HuH-7 (cell line): ENCODE measurements around the gene GLDC.
"Not testable (repeated sequence)": the region's sequence is repeated elsewhere in the genome, so short reads cannot be mapped to it uniquely, and the experiment has no call there.

Source experiments
- DNase-seq: peaks from one replicate; pipeline ENCODE4 v3.0.0; 2011; ENCODE audit warnings: low spot score

The GLDC gene

DNA sequence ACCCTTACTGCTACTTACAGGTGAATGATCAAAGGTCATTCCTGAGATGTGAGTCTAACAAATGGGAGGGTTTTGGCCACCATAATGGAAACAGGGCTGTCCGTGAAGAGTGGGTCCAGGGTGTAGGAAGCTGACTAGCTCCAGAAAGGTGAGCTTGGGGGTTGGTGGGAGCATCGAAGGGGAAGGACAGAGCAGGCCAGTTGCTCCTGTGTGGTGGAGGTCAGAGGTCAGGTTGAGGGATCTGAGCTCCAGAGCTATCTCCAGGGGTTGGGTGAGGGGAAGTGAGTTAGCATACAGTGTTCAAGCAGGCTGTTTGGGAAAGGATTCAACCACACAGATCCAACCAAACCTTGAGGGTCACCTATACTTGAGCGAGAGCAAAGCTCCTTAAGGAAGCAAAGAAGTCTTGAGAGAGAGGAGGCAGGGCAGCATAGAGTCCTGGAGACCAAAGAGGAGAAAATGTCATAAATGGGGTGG is 18.7 kb upstream of the GLDC start:
- no peak for DNase-seq

DNA sequence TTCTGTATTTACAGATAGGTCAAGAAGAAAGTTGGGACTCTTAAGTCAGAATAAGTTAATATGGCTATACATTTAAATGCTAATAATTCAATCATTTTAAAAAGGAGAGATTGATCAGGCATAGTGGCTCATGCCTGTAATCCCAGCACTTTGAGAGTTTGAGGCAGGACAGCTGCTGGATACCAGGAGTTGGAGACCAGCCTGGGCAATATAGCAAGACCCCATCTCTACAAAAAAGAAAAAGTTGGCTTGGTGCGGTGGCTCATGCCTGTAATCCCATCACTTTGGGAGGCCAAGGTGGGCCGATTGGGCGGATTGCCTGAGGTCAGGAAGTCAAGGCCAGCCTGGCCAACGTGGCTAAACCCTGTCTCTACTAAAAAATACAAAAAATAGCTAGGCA is 15.0 kb upstream of the GLDC start:
- DNase-seq, result no peak

DNA sequence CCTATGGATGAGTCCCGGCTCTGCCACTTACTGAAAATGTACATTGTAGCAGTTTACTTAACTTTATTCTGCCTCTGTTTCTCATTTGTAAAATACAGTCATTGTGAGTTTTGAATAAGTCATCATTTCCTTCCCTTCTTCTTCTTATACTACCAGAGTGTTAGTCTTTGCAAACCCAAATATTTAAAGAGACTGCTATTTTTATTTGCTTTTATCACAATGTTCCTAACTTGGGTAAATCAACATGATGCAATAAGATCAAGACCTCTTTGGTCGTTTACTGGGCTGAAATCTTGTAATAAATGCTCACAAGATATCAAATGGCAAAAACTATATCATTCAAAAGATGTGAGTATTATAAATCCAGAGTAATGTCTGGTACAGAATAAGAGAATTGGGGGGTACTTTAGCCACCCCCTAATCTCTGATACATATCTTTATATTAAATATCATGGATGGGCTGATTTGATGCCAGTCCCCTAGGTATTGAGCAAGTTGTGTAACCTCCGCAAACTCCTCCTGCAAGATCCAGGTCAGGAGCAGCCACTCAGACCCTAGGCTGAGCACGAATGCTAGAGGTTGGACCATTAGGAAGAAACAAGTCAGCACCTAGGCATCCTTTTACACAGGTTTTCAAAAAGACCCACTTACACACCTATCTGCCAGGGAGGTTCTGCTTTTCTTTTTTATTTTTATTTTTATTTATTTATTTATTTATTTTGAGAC is 13.3 kb upstream of the GLDC start:
- no peak for DNase-seq

DNA sequence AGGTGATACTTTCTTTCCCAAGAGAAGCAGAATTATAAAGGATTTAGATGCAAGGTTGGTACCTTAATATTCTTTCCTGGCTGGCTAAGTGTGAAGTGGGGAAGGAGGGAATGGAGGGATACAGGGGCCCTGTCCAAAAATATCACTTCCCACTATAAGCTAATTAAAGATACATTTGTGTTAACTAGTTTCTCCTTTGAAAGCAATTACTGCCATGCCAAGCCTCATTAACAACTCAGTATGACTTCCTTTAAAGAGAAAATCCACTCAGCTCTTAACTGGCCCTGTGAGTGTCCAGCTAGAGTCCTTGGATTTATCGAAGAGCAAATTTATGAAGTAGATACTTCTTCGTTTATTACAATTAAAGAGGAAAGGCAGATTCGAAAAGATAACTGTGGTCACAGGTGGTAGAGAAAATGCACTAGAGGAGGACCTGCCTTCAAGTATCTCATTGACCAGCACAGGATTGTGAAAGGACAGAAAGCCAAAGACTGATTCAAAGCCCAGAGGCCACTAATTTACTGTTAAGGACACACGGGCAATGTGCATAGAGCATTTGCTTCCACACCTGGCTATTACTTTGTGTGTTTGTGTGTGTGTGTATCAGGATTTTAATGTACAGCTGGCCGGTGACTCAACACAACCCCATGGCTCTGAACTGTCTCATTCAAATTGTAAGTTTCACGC is 11.2 kb upstream of the GLDC start:
- no peak for DNase-seq

DNA sequence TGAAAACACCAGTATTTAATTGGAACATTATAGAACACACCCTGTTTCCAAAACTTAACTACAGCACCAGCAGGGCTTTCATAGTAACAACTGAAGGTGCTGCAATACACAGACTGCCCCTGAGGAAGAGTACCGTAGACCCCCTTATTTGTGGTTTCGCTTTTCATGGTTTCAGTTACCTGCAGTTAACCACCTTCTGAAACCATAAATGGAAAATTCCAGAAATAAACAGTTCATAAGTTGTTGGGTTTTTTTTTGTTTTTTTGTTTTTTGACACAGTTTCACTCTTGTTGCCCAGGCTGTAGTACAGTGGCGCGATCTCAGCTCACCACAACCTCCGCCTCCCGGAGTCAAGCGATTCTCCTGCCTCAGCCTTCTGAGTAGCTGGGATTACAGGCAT is 9.5 kb upstream of the GLDC start:
- no peak for DNase-seq

DNA sequence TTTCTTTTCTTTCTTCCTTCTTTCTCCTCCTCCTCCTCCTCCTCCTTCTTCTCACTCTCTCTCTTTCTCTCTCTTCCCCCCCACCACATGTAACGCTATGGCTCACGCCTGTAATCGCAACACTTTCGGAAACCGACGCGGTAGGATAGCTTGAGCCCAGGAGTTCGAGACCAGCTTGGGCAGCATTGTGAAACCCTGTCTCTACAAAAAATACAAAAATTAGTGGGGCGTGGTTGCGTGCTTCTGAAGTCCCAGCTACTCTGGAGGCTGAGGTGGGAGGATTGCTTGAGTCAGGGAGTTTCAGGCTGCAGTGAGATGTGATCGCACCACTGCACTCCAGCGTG is 736 bp upstream of the GLDC start:
- DNase-seq, result no peak

DNA sequence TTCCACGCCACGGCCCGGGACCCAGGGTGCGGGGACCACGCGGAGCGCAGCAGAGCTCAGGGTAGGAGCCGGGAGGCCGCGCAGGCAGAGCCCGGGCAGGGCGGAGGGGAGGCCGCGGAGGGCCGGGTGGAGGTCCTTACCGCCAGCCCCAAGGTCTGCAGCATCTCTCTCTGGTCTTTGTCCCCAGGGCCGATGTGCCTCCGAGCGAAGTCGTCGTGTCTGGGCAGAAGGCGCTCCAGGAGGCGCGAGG is 499 bp downstream of the GLDC start:
- DNase-seq, result not testable (repeated sequence)

DNA sequence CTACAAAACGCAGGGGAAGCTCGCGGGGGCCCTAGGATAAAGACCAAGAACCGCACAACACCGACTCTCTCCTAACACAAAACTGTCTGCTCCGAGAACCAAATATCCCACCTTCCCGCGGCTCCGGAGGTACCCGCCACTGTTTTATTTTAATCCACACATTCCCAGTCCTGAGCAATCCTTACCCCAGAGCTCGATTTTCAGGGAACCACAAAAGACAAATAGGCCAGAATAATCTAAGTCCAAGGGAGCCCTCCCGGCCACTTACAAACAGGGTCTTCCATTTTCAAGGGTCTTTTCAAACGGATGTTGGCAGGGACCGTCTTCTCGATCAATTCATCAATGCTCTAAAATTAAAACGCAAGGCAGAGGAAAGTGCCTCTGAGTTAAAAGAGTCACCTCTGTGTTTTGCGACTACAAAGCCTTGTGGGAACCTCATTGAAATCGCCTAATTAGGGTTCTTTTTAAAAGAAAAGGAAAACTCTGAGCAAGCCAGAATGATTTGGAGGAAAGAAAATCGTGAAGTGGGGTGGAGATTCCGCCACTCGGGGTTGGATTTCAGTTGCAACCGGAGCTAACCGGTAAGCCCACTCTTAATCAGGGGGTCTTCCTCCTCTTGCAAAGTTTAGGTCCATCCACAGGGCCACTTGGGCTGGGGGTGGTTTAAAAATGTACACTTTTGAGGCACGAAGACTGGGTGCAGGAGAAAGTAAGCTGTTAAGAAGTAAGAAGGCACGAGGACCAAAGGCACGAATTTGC is 1.0 kb downstream of the GLDC start:
- no peak for DNase-seq

DNA sequence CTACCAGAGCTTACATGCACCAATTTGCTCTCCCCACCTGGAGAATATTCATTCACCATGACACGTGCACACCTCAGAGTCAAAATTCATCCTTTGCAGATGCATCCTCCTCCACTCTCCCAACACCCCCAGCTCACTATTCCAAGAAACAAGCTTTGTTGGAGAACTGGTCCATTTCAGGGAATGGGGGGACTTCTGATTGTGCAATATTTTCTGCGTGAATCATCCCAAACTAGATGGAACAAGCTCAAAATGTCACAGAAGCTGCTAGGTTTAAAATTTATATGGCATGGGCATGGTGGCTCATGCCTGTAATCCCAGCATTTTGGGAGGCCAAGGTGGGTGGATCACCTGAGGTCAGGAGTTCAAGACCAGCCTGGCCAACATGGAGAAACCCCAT is 3.6 kb downstream of the GLDC start:
- DNase-seq, result no peak

DNA sequence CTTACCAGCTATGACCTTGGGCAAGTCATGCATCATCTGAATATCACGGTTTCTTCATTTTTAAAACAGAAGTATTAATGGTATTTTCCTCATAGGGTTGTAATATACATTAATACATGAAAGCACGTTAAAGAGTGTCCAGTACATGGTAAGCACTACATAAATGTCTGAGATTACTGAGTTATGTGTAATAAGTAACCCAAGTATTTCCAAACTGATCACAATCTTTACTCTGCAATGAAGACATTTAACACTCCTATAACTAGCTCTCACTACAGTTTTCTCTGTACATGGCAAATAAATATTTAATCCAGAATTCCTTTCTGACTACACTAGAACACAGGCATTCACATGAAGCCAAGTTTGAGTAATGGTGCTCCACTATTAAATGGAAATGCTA is 4.0 kb downstream of the GLDC start:
- no peak for DNase-seq

DNA sequence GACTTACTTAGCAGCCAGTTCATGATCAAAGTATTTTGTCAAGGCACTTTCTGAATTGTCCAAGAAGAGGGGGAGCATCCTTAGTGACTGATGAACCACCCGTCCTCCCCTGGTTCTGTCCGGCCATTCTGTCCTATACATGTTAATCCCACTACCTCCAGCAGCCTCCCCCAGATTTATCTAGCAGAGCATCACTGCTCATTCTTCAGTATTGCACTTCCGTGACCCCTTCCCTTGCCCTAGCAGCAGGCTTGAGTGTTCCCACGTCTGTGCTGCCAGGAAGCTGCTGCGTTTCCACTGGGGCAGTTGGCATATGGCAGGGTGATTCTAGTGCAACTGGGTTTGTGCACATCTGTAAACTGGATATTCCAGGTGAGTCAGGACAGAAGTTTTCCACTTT is 4.5 kb downstream of the GLDC start:
- DNase-seq, result no peak

DNA sequence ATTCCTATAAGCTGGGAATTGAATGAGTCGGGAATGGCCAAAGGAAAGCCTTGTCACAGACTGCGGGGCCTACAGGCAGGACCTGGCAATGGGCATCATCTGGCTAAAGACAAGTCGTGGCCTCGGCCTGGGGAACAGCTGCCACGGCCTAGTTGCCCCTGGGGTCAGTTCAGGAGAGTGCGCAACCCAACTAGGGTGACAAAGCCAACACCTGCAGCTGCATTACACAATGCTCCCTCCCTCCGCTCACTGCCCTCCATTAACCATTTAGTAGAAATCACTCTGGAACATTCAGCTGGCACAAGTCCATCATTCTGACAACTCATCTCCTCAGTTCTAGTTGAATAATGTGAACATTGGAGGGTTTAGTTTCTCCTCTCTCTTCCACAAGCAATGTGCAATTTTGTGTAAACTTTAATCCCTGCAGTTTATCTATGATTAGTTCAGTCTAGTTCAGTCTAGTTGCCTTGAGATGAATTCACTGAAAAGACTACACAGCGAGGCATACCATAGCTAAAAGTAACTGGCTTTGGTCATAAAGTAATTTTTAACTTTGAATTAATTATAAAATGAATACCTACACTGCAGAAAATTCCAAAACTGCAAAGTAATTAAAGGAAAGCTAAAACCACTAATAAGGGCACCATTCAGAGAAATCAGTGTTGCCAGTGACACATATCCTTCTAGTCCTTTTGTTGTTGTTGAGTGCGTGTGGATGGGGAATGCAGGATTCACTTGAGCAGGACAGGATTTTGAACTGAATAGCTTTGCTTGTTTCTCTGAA is 5.1 kb downstream of the GLDC start:
- DNase-seq, result no peak

DNA sequence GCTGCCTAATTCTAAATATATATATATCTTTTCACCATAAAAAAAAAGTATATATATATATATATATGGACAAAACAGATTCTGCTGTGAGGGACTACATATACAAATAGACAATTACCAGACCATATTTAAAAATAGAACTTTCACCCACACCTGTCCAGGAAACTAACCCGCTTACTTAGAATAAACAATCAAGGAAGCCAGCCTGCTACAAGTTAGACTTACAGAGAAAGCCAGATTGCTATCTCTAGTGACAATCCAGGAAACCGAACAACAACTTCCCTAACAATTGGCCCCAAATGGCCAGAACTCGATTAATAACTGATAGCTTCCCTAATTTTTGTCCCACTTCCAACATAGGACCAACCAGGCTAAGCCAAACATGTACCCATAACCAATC is 5.9 kb downstream of the GLDC start:
- DNase-seq, result no peak

DNA sequence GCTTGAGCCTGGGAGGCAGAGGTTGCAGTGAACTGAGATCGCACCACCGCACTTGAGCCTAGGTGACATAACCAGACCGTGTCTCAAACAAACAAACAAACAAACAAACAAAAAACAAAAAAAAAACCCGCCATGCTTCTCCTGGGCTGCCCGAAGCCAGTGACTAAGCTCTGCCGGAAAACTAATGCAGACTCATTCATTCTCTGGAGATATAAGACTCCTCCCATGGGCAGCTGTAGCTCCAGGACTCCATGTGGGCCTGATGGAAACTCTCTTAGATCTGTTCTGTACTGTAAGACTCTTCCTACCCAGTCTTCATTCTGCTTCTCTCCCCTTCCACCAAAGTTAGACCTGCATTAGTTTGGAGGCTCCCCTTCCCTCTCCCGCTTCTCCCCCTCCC is 11.1 kb downstream of the GLDC start:
- no peak for DNase-seq

DNA sequence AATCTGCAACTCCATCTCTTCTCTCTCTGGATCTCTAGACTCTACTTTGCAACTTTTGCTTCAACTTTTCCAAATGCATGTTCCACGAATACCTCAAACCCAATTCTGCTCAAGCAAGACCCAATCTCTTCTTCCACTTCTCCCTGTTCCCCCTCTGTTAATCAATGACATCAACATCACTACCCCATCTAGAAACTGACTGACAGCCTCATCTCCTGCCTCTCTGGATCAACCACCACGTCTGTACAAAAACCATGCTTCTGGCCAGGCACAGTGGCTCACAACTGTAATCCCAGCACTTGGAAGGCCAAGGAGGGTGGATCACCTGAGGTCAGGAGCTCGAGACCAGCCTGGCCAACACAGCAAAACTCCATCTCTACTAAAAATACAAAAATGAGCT is 12.2 kb downstream of the GLDC start:
- no peak for DNase-seq

DNA sequence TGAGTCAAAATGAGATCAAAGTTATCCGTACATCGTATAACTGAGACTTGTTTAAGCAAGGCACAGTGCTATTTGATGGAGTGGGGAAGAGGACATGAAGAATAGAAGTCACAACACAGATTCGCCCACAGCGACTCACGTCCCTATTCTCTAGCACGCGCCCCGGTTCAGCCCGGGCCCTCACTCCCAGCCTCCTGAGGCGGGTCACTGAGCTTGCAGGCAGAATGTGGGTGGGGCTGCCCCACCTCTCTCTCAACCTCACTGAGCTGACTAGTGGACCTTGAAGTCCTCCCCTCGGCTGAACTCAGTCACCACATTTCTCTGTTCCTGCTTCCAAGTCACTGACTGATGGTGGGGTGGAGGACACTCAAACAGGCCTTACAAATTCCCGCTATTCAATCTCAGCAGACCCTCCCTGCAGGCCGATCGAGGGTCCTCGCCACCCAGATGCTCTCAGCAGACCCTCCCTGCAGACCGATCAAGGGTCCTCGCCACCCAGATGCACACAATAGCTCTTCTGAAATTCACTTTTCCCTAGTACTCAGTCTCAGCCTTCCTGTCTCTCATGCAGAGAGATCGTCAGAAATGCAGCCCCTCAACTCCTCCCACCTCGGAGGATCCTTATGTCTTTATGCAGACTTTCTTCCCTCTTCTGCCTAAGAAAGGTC is 12.9 kb downstream of the GLDC start:
- DNase-seq, result no peak

DNA sequence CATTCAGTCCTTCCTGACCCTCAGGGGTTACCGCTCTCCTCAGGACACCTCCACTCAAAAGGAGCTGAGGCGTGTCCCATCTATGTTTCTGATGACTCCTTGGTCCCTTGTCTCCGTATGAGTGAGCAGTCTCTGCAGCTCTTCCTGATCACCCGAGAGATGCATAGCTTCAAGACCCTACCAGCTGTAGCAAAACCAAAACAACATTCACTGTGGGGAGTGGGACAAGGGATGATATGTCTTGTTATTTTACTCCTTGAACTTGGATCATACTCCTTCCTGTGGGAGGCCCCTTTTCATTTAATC is 14.4 kb downstream of the GLDC start:
- DNase-seq, result no peak

DNA sequence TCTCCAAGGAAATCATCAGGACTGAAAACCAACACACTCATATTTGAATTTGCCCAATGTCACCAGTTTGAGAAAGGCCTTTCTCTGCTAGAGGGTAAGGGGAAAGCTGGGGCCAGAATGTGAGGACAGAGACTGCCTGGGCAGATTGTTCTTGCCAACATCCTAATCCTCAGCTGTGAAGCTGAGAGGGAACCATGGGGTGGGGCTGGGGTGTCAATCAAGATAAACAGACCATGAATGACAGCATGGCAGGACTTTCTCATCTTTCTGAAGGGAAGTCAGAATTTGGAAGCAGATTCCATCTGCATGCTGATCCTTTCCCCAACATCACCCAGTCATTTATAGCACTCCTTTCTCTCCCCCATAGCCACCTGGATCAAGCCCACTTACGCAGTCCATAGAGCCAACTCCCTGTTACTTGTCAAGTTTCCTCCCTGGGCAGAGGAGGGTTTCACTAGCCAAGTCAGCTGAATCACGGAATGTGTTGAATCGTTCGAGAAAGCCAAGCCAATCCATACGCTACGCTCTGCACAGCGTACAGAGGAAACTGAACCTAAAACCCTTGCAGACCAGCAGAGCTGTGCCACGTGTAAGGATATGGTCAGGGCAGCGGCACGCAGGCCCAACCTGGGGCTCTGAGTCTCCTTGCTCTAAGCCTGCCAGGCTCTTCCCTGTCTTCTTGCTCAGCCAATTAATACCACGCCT is 14.9 kb downstream of the GLDC start:
- no peak for DNase-seq

DNA sequence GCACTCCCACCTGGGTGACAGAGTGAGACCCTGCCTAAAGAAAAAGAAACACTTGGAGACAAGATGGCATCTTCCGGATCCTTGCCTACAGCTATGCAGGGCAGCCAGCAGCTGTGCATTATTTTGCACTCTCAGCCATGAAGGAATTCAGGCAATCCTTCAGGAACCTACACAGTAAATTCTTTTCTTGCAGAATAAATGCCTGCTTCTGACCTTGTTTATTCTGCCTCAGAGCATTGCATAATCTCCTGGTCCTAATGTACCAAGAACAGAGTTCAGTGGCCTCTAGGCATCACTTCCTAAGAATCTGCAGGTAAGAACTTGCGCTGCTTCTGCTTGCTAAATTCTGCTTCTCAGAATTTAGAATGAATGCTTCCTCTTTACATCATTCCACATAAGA is 16.8 kb downstream of the GLDC start:
- no peak for DNase-seq

DNA sequence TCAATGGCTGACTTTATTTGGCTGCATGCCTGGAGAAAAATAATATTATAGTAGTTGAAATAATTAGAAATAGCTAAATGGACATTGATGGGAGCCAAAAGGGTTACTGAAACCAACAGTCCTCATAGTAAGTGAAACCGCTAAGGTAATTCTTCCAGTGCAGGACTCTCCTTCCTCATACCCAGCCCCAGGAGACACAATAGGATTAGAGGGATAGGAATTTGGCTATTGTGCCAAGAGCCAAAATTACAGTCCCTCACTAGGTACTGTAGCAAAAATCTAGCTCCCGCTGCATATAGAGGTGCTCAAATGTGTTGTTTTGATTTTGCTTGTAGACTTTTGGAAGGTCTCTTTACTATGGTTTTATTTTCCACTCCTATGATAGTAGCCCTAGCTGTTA is 20.2 kb downstream of the GLDC start:
- DNase-seq, result no peak

DNA sequence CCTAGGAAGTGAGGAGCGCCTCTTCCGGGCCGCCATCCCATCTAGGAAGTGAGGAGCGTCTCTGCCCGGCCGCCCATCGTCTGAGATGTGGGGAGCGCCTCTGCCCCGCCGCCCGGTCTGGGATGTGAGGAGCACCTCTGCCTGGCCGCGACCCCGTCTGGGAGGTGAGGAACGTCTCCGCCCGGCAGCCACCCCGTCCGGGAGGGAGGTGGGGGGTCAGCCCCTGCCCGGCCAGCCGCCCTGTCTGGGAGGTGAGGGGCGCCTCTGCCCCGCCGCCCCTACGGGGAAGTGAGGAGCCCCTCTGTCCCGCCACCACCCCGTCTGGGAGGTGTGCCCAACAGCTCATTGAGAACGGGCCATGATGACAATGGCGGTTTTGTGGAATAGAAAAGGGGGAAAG is 22.7 kb downstream of the GLDC start:
- not testable (repeated sequence) for DNase-seq

DNA sequence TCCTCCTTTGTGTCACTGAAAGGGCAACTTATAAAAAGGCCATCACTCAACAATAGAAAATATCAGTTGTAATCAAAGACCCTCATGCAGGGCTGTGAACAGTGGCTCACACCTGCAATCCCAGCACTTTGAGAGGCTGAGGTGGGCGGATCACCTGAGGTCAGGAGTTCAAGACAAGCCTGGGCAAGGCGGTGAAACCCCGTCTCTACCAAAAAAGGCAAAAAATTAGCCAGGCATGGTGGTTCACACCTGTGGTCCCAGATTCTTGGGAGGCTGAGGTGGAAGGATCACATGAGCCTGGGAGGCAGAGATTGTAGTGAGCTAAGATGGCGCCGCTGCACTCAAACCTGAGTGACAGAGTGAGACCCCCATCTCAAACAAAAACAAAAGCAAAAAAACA is 24.7 kb downstream of the GLDC start:
- DNase-seq, result no peak
